ENCODE measurements around the gene CNDP1. TPM values are rescaled to one million over a fixed set of nuclear protein-coding genes. Genes with fewer than 3 reads are reported as not detected.
"Not testable (repeated sequence)": the region's sequence is repeated elsewhere in the genome, so short reads cannot be mapped to it uniquely, and the experiment has no call there.

The CNDP1 gene
- total RNA-seq, 2 experiments from 2014 or later: 0.25 to 0.39 TPM

DNA sequence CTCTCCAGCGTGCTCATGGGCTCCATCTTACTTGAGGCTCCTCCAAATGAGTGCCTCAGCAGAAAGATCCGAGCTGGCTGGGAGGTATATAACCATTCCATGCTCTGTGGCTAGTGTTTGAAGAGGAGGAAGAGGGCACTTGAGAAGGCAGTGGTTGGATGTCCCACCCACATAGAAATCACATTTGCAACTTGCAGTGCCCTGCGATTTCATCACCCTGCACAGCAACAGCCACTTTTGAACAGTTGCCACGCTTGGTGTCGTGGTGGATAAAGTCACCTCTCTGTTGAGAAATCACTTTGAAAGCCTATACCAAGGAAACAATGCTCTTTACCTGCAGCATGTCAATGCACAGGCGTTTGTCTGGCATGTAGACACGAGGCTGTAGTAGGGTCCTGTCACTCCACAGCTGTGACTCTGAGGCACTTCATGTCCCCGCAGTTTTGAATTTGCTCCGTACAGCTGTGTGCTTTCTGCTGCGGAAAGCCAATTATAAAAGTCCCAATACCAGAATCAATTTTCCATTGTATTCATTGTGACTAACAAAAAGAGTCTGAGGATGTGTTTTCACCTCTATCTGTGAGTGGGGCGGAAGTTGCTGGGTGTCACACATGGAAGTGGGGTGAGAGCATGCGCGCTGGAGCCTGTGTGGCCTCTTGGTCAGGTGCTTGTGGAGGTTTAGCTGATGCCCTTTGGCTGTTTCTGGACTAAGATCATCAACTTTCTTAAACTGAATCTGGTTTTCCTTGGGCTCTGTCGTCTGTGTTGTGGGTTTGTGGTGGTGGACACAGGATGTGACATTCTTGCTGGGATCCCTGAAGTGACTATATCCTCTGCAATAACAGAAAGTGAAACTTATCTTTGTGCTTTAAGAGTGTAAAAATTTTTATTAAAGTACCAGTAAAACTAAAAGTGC lies 35.3 kb upstream of the CNDP1 start:
- peak; percentile 60 for ATAC-seq (ENCODE audit: poor library complexity)
- Mint-ChIP-seq H3K27me3 (no peaks in the 10 kb centered on the region), H3K9me3 (no peaks in the 10 kb centered on the region), H3K27ac (peak overlapping the region; percentile 97), H3K4me3 (peak overlapping the region; percentile 92), H3K4me1 (ENCODE audit: low read depth) (peaks cover 55% of the 10 kb centered on the region), H3K36me3 (ENCODE audit: low read depth) (peaks cover 66% of the 10 kb centered on the region)
- ChIA-PET POLR2A (interaction anchor here (0.6 to 2.6 kb wide), 7 partner anchors 13 to 711 kb away, joined by 3 to 16 read pairs (median 4); partner anchors contain the start of gene TSHZ1), CTCF (interaction anchor here (1.9 kb wide), 1 partner anchor 146 kb away, joined by 5 read pairs; no protein-coding TSS in a partner anchor)
- DNase-seq: peak; percentile 57 to 87 (median 71)
- intact Hi-C loops (cut with DNase I, micrococcal nuclease): loop anchor here (1.0 to 10.0 kb wide), 6 partner anchors 97 to 1986 kb away; partner anchors contain the start of genes TSHZ1 (in 1 of the 2) and ZNF407 (in 1 of the 2)
- Histone ChIP-seq H3K4me3 (ENCODE audit: low read length) (peak overlapping the region; percentile 59), H3K27me3 (ENCODE audit: control insufficient read depth in 1 of 2, insufficient read depth in 2 of 2, low read length in 2 of 2) (no peaks in the 10 kb centered on the region), H3K36me3 (ENCODE audit: insufficient read depth, low read length) (peaks cover 26% of the 10 kb centered on the region), H3K27ac (ENCODE audit: low read depth in 1 of 2, low read length in 2 of 2) (peak overlapping the region; percentile 86 to 92), H3K4me1 (ENCODE audit: insufficient read depth, low read length) (peaks cover 47% of the 10 kb centered on the region), H3K9me3 (ENCODE audit: control insufficient read depth in 1 of 2, insufficient read depth in 1 of 2, low read length in 2 of 2) (no peaks in the 10 kb centered on the region)
- TF ChIP-seq, protein P1, sequence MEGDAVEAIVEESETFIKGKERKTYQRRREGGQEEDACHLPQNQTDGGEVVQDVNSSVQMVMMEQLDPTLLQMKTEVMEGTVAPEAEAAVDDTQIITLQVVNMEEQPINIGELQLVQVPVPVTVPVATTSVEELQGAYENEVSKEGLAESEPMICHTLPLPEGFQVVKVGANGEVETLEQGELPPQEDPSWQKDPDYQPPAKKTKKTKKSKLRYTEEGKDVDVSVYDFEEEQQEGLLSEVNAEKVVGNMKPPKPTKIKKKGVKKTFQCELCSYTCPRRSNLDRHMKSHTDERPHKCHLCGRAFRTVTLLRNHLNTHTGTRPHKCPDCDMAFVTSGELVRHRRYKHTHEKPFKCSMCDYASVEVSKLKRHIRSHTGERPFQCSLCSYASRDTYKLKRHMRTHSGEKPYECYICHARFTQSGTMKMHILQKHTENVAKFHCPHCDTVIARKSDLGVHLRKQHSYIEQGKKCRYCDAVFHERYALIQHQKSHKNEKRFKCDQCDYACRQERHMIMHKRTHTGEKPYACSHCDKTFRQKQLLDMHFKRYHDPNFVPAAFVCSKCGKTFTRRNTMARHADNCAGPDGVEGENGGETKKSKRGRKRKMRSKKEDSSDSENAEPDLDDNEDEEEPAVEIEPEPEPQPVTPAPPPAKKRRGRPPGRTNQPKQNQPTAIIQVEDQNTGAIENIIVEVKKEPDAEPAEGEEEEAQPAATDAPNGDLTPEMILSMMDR (IDR thresholded peaks at IDR 0.05): no peak

DNA sequence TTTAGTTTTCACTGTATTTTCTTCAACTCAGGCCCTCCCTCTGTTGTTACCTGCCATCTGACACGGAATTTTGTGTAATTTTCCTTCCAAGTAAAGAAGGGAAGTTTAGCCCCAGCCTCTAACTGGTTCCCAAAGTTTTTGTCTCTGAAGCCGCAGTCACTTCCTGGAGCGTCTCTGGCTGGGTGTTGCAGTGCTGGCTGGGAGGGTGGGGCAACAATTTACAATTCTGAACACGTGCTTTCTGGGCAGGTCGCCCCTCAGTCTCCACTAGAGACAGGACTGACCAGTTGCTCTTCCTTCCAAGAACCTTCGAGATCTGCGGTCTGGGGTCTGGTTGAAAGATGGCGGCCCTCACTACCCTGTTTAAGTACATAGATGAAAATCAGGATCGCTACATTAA lies 34.7 kb upstream of the CNDP1 start:
- Mint-ChIP-seq H3K9me3 (no peaks in the 10 kb centered on the region), H3K27me3 (no peaks in the 10 kb centered on the region), H3K4me3 (peak overlapping the region; percentile 92), H3K4me1 (ENCODE audit: low read depth) (peaks cover 53% of the 10 kb centered on the region), H3K27ac (peak overlapping the region; percentile 97), H3K36me3 (ENCODE audit: low read depth) (peaks cover 69% of the 10 kb centered on the region)
- H3K27me3 ChIP-seq (ENCODE audit: control insufficient read depth in 1 of 2, insufficient read depth in 2 of 2, low read length in 2 of 2): no peaks in the 10 kb centered on the region
- ATAC-seq (ENCODE audit: poor library complexity) (peak; percentile 37), DNase-seq (peak in 11 of 14 experiments; percentile 12 to 75 (median 45))
- intact Hi-C loops (cut with DNase I, micrococcal nuclease): loop anchor here (1.0 to 10.0 kb wide), 6 partner anchors 97 to 1985 kb away; partner anchors contain the start of genes FBXO15 (in 1 of the 2), TSHZ1 (in 1 of the 2) and ZNF407 (in 1 of the 2)
- CTCF ChIA-PET: interaction anchor here (1.1 to 1.9 kb wide), 2 partner anchors 146 to 147 kb away, joined by 5 to 6 read pairs; no protein-coding TSS in a partner anchor
- peaks cover 33% of the 10 kb centered on the region for H3K36me3 ChIP-seq (ENCODE audit: insufficient read depth, low read length)
- peak overlapping the region; percentile 86 to 92 for H3K27ac ChIP-seq (ENCODE audit: low read depth in 1 of 2, low read length in 2 of 2)
- no peaks in the 10 kb centered on the region for H3K9me3 ChIP-seq (ENCODE audit: control insufficient read depth in 1 of 2, insufficient read depth in 1 of 2, low read length in 2 of 2)
- peaks cover 47% of the 10 kb centered on the region for H3K4me1 ChIP-seq (ENCODE audit: insufficient read depth, low read length)
- TF ChIP-seq, protein P1 (IDR thresholded peaks at IDR 0.05): no peak
- peak overlapping the region; percentile 59 for H3K4me3 ChIP-seq (ENCODE audit: low read length)
- POLR2A ChIA-PET: interaction anchor here (0.6 to 2.6 kb wide), 8 partner anchors 11 to 417 kb away, joined by 3 to 16 read pairs (median 4); no protein-coding TSS in a partner anchor

DNA sequence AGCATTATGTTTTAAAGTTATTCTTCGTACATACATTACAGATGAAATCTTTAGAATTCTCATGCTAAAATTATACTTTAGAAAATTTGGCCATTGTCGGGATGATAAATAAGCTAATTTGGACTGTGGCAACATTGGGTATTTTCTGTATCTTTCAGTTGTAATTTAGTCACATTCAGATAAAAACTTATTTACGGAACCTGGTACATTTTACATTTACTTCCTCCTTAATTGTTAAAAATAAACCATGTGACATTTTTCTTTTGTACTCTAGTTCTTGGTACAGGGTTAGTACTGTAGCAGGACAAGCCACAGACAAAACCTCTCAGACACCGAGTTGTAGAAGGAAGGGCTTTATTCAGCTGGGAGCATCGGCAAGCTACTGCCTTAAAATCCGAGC lies 33.9 kb upstream of the CNDP1 start:
- Mint-ChIP-seq H3K9me3 (no peaks in the 10 kb centered on the region), H3K36me3 (ENCODE audit: low read depth) (peaks cover 76% of the 10 kb centered on the region), H3K27me3 (no peaks in the 10 kb centered on the region), H3K4me3 (peak overlapping the region; percentile 42), H3K27ac (peak overlapping the region; percentile 97), H3K4me1 (ENCODE audit: low read depth) (peaks cover 53% of the 10 kb centered on the region)
- POLR2A ChIA-PET: interaction anchor here (0.6 to 2.6 kb wide), 5 partner anchors 10 to 158 kb away, joined by 3 to 16 read pairs (median 3); no protein-coding TSS in a partner anchor
- peak overlapping the region in 1 of 2 donors; percentile 92 for H3K27ac ChIP-seq (ENCODE audit: low read depth in 1 of 2, low read length in 2 of 2)
- TF ChIP-seq, protein P1 (IDR thresholded peaks at IDR 0.05): no peak
- H3K4me3 ChIP-seq (ENCODE audit: low read length): no peak overlapping the region
- DNase-seq: no peak
- peaks cover 40% of the 10 kb centered on the region for H3K36me3 ChIP-seq (ENCODE audit: insufficient read depth, low read length)
- intact Hi-C loops (cut with DNase I, micrococcal nuclease): loop anchor here in 1 of 2 experiments (2.0 kb wide), 1 partner anchor 354 kb away; the partner anchor contains the start of gene FBXO15
- peaks cover 46% of the 10 kb centered on the region for H3K4me1 ChIP-seq (ENCODE audit: insufficient read depth, low read length)
- ATAC-seq (ENCODE audit: poor library complexity): no peak
- H3K9me3 ChIP-seq (ENCODE audit: control insufficient read depth in 1 of 2, insufficient read depth in 1 of 2, low read length in 2 of 2): no peaks in the 10 kb centered on the region
- H3K27me3 ChIP-seq (ENCODE audit: control insufficient read depth in 1 of 2, insufficient read depth in 2 of 2, low read length in 2 of 2): no peaks in the 10 kb centered on the region
- CTCF ChIA-PET: interaction anchor here (1.1 kb wide), 1 partner anchor 147 kb away, joined by 6 read pairs; no protein-coding TSS in a partner anchor

DNA sequence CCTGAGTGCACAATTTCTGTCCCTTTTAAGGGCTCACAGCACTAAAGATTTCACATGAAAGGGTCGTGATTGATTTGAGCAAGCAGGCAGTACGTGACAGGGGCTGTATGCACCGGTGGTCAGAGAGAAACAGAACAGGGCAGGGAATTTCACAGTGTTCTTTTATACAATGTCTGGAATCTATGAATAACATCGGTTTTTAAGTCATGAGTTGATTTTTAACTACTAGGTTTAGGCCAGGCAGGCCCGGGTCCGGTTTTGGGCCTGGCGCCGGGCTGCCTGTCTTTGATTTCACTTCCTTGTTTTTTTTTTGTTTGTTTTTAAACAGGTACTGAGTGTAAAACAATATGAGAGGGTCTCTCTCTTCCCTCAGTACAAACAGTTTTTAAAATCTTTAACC lies 33.5 kb upstream of the CNDP1 start:
- not testable (repeated sequence) for H3K9me3 ChIP-seq (ENCODE audit: control insufficient read depth in 1 of 2, insufficient read depth in 1 of 2, low read length in 2 of 2); H3K27me3 ChIP-seq (ENCODE audit: control insufficient read depth in 1 of 2, insufficient read depth in 2 of 2, low read length in 2 of 2); H3K27ac ChIP-seq (ENCODE audit: low read depth in 1 of 2, low read length in 2 of 2); DNase-seq; H3K9me3 Mint-ChIP-seq; H3K4me3 ChIP-seq (ENCODE audit: low read length); H3K27me3 Mint-ChIP-seq; ATAC-seq (ENCODE audit: poor library complexity)
- Mint-ChIP-seq H3K36me3 (ENCODE audit: low read depth) (peaks cover 76% of the 10 kb centered on the region), H3K4me3 (peak overlapping the region; percentile 42), H3K27ac (peak overlapping the region; percentile 97), H3K4me1 (ENCODE audit: low read depth) (peaks cover 49% of the 10 kb centered on the region)
- peaks cover 44% of the 10 kb centered on the region for H3K36me3 ChIP-seq (ENCODE audit: insufficient read depth, low read length)
- intact Hi-C loops (cut with DNase I, micrococcal nuclease): loop anchor here in 1 of 2 experiments (2.0 kb wide), 1 partner anchor 354 kb away; the partner anchor contains the start of gene FBXO15
- POLR2A ChIA-PET: interaction anchor here (0.8 to 1.1 kb wide), 2 partner anchors 10 to 95 kb away, joined by 3 to 4 read pairs; no protein-coding TSS in a partner anchor
- CTCF ChIA-PET: interaction anchor here (1.1 kb wide), 1 partner anchor 148 kb away, joined by 6 read pairs; no protein-coding TSS in a partner anchor
- peaks cover 42% of the 10 kb centered on the region for H3K4me1 ChIP-seq (ENCODE audit: insufficient read depth, low read length)
